HepG2 (cell line): ENCODE results near the gene RRBP1. TPM values are rescaled to one million over a fixed set of nuclear protein-coding genes. Genes with fewer than 3 reads are reported as not detected.

Experiments used
- ASH2L ChIP-seq: fragments of 300-600, 200-600 bp; sonication (generic); IDR thresholded peaks from 2 replicates; pipeline ENCODE4 v1.7.0; 2017; ENCODE audit warnings: low read depth, mild to moderate bottlenecking, moderate library complexity, mixed read lengths, low read length; ENCODE audit not compliant: insufficient read length
- EEA1 ChIP-seq: sonication (generic); formaldehyde crosslinking; IDR thresholded peaks from 2 replicates; pipeline ENCODE4 v1.5.1; 2020; ENCODE audit warnings: mild to moderate bottlenecking, missing genetic modification reagents, borderline replicate concordance
- EED ChIP-seq: sonication (generic); formaldehyde crosslinking; IDR thresholded peaks from 2 replicates; pipeline ENCODE4 v1.5.0; 2020; ENCODE audit warnings: mild to moderate bottlenecking, missing genetic modification reagents
- ELF1 ChIP-seq: sonication (generic); formaldehyde crosslinking; IDR thresholded peaks from 2 replicates; pipeline ENCODE4 v1.4.0; 2020; ENCODE audit warnings: missing genetic modification reagents
- EP300 ChIP-seq, 3 experiments: sonication (generic) in 1 of 3; formaldehyde crosslinking in 1 of 3; IDR thresholded peaks; 2 replicates each; pipeline versions ENCODE4 v1.5.1 to v1.6.1; 2011 to 2020; ENCODE audit warnings: low read depth in 2 of 3, low read length in 2 of 3, borderline replicate concordance in 1 of 3, improper control_type of control experiment in 1 of 3, mild to moderate bottlenecking in 1 of 3, missing genetic modification reagents in 1 of 3, moderate library complexity in 1 of 3
- ERF ChIP-seq: IDR thresholded peaks from 2 replicates; pipeline ENCODE4 v1.6.1; 2018; ENCODE audit warnings: missing biosample characterization, missing genetic modification reagents
- GTF3A ChIP-seq: sonication (generic); formaldehyde crosslinking; conservative IDR thresholded peaks from 2 replicates; pipeline ENCODE4 v1.4.0; 2020; ENCODE audit warnings: mild to moderate bottlenecking, missing genetic modification reagents
- HNRNPH1 ChIP-seq: fragments of 200-400 bp; formaldehyde crosslinking; optimal IDR thresholded peaks from 2 replicates; pipeline ENCODE3; 2017; ENCODE audit warnings: mild to moderate bottlenecking, low read depth, low read length
- MEIS2 ChIP-seq: sonication (generic); formaldehyde crosslinking; IDR thresholded peaks from 2 replicates; pipeline ENCODE4 v1.9.0; 2021; ENCODE audit warnings: mild to moderate bottlenecking, missing genetic modification reagents
- NCOA5 ChIP-seq: sonication (generic); formaldehyde crosslinking; IDR thresholded peaks from 2 replicates; pipeline ENCODE4 v1.4.0; 2020; ENCODE audit warnings: missing genetic modification reagents
- NFE2L2 ChIP-seq: fragments of 150-350 bp; IDR thresholded peaks from 2 replicates; pipeline ENCODE4 v1.6.1; 2014; ENCODE audit warnings: low read length
- NFRKB ChIP-seq: fragments of 450-650 bp; IDR thresholded peaks from 2 replicates; pipeline ENCODE4 v1.6.1; 2017
- NR2F1 ChIP-seq, 2 experiments: fragments of 450-650 bp in 1 of 2; formaldehyde crosslinking in 1 of 2; IDR thresholded peaks; 2 replicates each; pipeline versions ENCODE4 v1.5.0 to v1.6.1; 2016 to 2020; ENCODE audit warnings: mild to moderate bottlenecking in 1 of 2, missing compliant biosample characterization in 1 of 2, missing genetic modification reagents in 1 of 2, moderate library complexity in 1 of 2
- RAD21 ChIP-seq: fragments of 450-650 bp; formaldehyde crosslinking; IDR thresholded peaks from 2 replicates; pipeline ENCODE4 v1.5.0; 2020; ENCODE audit warnings: mild to moderate bottlenecking
- RBM39 ChIP-seq: fragments of 200-400 bp; formaldehyde crosslinking; IDR thresholded peaks from one replicate; pipeline ENCODE4 v1.6.1; 2018; ENCODE audit warnings: antibody characterized with exemption, mild to moderate bottlenecking, low read depth, low read length; ENCODE audit not compliant: poor library complexity, severe bottlenecking
- SIX4 ChIP-seq: sonication (generic); formaldehyde crosslinking; IDR thresholded peaks from 2 replicates; pipeline ENCODE4 v1.4.0; 2020; ENCODE audit warnings: missing genetic modification reagents
- U2AF1 ChIP-seq: fragments of 200-400 bp; formaldehyde crosslinking; optimal IDR thresholded peaks from 2 replicates; pipeline ENCODE3; 2017; ENCODE audit warnings: mild to moderate bottlenecking, low read depth, low read length
- XBP1 ChIP-seq: sonication (generic); formaldehyde crosslinking; IDR thresholded peaks from 2 replicates; pipeline ENCODE4 v1.5.0; 2020; ENCODE audit warnings: missing genetic modification reagents
- ZFP37 ChIP-seq: sonication (generic); formaldehyde crosslinking; IDR thresholded peaks from 2 replicates; pipeline ENCODE4 v1.4.0; 2020; ENCODE audit warnings: missing genetic modification reagents, borderline replicate concordance
- ZMYM3 ChIP-seq: sonication (generic); formaldehyde crosslinking; IDR thresholded peaks from 2 replicates; pipeline ENCODE4 v1.5.1; 2020; ENCODE audit warnings: mild to moderate bottlenecking, missing genetic modification reagents
- ZNF501 ChIP-seq: sonication (generic); formaldehyde crosslinking; IDR thresholded peaks from 2 replicates; pipeline ENCODE4 v1.5.1; 2020; ENCODE audit warnings: mild to moderate bottlenecking, moderate library complexity, missing genetic modification reagents
- ZNF607 ChIP-seq: sonication (generic); formaldehyde crosslinking; IDR thresholded peaks from 2 replicates; pipeline ENCODE4 v1.5.1; 2020; ENCODE audit warnings: missing genetic modification reagents, mild to moderate bottlenecking, borderline replicate concordance
- ZNF737 ChIP-seq: sonication (generic); formaldehyde crosslinking; IDR thresholded peaks from 2 replicates; pipeline ENCODE4 v1.5.0; 2020; ENCODE audit warnings: missing genetic modification reagents, mild to moderate bottlenecking, borderline replicate concordance
- ZNF773 ChIP-seq: sonication (generic); formaldehyde crosslinking; IDR thresholded peaks from 2 replicates; pipeline ENCODE4 v1.4.0; 2020; ENCODE audit warnings: missing genetic modification reagents, borderline replicate concordance
- ZNF891 ChIP-seq: sonication (generic); formaldehyde crosslinking; IDR thresholded peaks from 2 replicates; pipeline ENCODE4 v1.5.0; 2020; ENCODE audit warnings: mild to moderate bottlenecking, missing genetic modification reagents
- ZSCAN22 ChIP-seq: sonication (generic); formaldehyde crosslinking; IDR thresholded peaks from 2 replicates; pipeline ENCODE4 v1.4.0; 2020; ENCODE audit warnings: mild to moderate bottlenecking, missing genetic modification reagents
- polyA plus RNA-seq, 8 experiments: library from polyadenylated mRNA; depleted of rRNA in 3 of 8; stranded (reverse) in 7 of 8; unstranded in 1 of 8; fragments of >200 nt; fragmentation: Illumina TruSeq in 4 of 8; extraction: Trizol in 4 of 8; gene quantifications; 2 replicates each; pipeline versions ENCODE4 v1.2.1 to v1.2.3, GENCODE V29; 2011 to 2016; ENCODE audit warnings: low read depth in 4 of 8, missing spikeins in 1 of 8, mixed read lengths in 1 of 8; ENCODE audit not compliant: insufficient read depth in 1 of 8
- total RNA-seq, 5 experiments: library from RNA; depleted of rRNA; stranded (reverse); fragments of >200 nt; fragmentation: Illumina TruSeq; extraction: Trizol; gene quantifications; 2 replicates each; pipeline ENCODE4 v1.2.3, GENCODE V29; 2016; ENCODE audit warnings: low read depth in 1 of 5
- TF ChIP-seq, protein P1 (sequence below), 2 experiments: sonication (generic) in 1 of 2; formaldehyde crosslinking in 1 of 2; IDR thresholded peaks; 2 replicates each; pipeline versions ENCODE4 v1.4.0 to v1.6.1; 2016 to 2020; ENCODE audit warnings: borderline replicate concordance in 1 of 2, low read depth in 1 of 2, mild to moderate bottlenecking in 1 of 2, missing genetic modification reagents in 1 of 2

The RRBP1 gene
- total and polyA plus RNA-seq, 2 of the 13 experiments (the other 11 are each of a cell fraction or from before 2014, with no cell fraction given), result 150 to 222 TPM

- peak; percentile 32 for TF ChIP-seq U2AF1
- peak; percentile 74 to 75 for TF ChIP-seq NR2F1 (CRISPR knock-in tag; IDR thresholded peaks at IDR 0.05)
- TF ChIP-seq ZSCAN22, result peak; percentile 85
- peak; percentile 82 for TF ChIP-seq ZNF501 (CRISPR knock-in tag)
- TF ChIP-seq ZFP37 (CRISPR knock-in tag), result no peak; the same call in 1 of the 2 replicates
- peak; percentile 53; the same call in 1 of the 2 replicates for TF ChIP-seq ZNF737 (CRISPR knock-in tag)
- peak; percentile 86 for TF ChIP-seq MEIS2 (CRISPR knock-in tag)
- TF ChIP-seq ZMYM3 (CRISPR knock-in tag), result peak; percentile 71
- no peak for TF ChIP-seq NCOA5
- no peak for TF ChIP-seq ZNF773 (CRISPR knock-in tag)
- TF ChIP-seq RBM39, result no peak
- TF ChIP-seq HNRNPH1, result peak; percentile 49
- peak; percentile 11; the same call in 1 of the 2 replicates for TF ChIP-seq RAD21 (CRISPR knock-in tag)
- no peak for TF ChIP-seq NFE2L2
- TF ChIP-seq EP300 (IDR thresholded peaks at IDR 0.05; ENCODE audit: low read depth in 2 of 2, low read length in 2 of 2), result peak; percentile 86 to 98
- TF ChIP-seq EP300 (CRISPR knock-in tag; IDR thresholded peaks at IDR 0.05; ENCODE audit: borderline replicate concordance), result peak; percentile 94
- TF ChIP-seq GTF3A (CRISPR knock-in tag), result no peak
- peak; percentile 91; the same call in 1 of the 2 replicates for TF ChIP-seq ERF (CRISPR knock-in tag)
- peak; percentile 93 for TF ChIP-seq ZNF607 (CRISPR knock-in tag)
- peak; percentile 90 for TF ChIP-seq EED
- TF ChIP-seq NFRKB, result no peak
- peak; percentile 97 for TF ChIP-seq SIX4 (CRISPR knock-in tag)
- TF ChIP-seq ASH2L, result peak; percentile 87
- TF ChIP-seq, protein P1, sequence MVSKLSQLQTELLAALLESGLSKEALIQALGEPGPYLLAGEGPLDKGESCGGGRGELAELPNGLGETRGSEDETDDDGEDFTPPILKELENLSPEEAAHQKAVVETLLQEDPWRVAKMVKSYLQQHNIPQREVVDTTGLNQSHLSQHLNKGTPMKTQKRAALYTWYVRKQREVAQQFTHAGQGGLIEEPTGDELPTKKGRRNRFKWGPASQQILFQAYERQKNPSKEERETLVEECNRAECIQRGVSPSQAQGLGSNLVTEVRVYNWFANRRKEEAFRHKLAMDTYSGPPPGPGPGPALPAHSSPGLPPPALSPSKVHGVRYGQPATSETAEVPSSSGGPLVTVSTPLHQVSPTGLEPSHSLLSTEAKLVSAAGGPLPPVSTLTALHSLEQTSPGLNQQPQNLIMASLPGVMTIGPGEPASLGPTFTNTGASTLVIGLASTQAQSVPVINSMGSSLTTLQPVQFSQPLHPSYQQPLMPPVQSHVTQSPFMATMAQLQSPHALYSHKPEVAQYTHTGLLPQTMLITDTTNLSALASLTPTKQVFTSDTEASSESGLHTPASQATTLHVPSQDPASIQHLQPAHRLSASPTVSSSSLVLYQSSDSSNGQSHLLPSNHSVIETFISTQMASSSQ (IDR thresholded peaks at IDR 0.05; ENCODE audit: low read depth), result peak; percentile 85
- TF ChIP-seq, protein P1 (CRISPR knock-in tag; IDR thresholded peaks at IDR 0.05; ENCODE audit: borderline replicate concordance), result peak; percentile 86; the same call in 1 of the 2 replicates
- TF ChIP-seq EEA1, result no peak
- no peak for TF ChIP-seq ZNF891
- TF ChIP-seq XBP1 (CRISPR knock-in tag), result no peak
- TF ChIP-seq ELF1 (CRISPR knock-in tag), result peak; percentile 63
Observed at GRCh38 chr20:17684077-17684888, 2.2 kb upstream of the RRBP1 start (continued).
